22Rv1 (cell line): Measurements from ENCODE around the gene CALHM4.

ENCODE experiments used
- ZFX ChIP-seq: fragments of 450-650 bp; IDR thresholded peaks from 2 replicates; pipeline ENCODE4 v1.6.1; 2017; ENCODE audit warnings: antibody characterized with exemption, borderline replicate concordance
- TF ChIP-seq, protein P1 (sequence below): fragments of 450-650 bp; IDR thresholded peaks from 2 replicates; pipeline ENCODE4 v1.5.1; 2017; ENCODE audit warnings: mild to moderate bottlenecking

- TF ChIP-seq, protein P1, sequence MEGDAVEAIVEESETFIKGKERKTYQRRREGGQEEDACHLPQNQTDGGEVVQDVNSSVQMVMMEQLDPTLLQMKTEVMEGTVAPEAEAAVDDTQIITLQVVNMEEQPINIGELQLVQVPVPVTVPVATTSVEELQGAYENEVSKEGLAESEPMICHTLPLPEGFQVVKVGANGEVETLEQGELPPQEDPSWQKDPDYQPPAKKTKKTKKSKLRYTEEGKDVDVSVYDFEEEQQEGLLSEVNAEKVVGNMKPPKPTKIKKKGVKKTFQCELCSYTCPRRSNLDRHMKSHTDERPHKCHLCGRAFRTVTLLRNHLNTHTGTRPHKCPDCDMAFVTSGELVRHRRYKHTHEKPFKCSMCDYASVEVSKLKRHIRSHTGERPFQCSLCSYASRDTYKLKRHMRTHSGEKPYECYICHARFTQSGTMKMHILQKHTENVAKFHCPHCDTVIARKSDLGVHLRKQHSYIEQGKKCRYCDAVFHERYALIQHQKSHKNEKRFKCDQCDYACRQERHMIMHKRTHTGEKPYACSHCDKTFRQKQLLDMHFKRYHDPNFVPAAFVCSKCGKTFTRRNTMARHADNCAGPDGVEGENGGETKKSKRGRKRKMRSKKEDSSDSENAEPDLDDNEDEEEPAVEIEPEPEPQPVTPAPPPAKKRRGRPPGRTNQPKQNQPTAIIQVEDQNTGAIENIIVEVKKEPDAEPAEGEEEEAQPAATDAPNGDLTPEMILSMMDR: no peak
- no peak for TF ChIP-seq ZFX
Measured at GRCh38 chr6:116563830-116564229, 10.3 kb downstream of the CALHM4 start.
